GM21529 (cell line): ENCODE results near the gene PRSS38.
"Not testable (repeated sequence)": the region's sequence is repeated elsewhere in the genome, so short reads cannot be mapped to it uniquely, and the experiment has no call there.

Experiments
- ATAC-seq: cut with Tn5 transposase; IDR thresholded peaks from one replicate; pipeline ENCODE4 v1.9.1; 2021; ENCODE audit not compliant: unreplicated experiment

PRSS38 gene

GRCh38 chr1:227838181-227838580 lies 22.7 kb downstream of the PRSS38 start:
- ATAC-seq, result no peak

- ATAC-seq, result no peak
These were observed 25.6 kb downstream of the PRSS38 start for GRCh38 chr1:227841096-227841495.

GRCh38 chr1:227844320-227845146 lies 29.1 kb downstream of the PRSS38 start:
- ATAC-seq, result no peak

- no peak for ATAC-seq
These were observed 29.6 kb downstream of the PRSS38 start for GRCh38 chr1:227845147-227845458.

GRCh38 chr1:227845519-227845918 lies 30.0 kb downstream of the PRSS38 start:
- ATAC-seq, result no peak

- ATAC-seq, result no peak
These were observed 30.9 kb downstream of the PRSS38 start for GRCh38 chr1:227846265-227846858.

GRCh38 chr1:227847046-227847445 lies 31.6 kb downstream of the PRSS38 start:
- not testable (repeated sequence) for ATAC-seq

GRCh38 chr1:227848430-227848932 lies 33.0 kb downstream of the PRSS38 start:
- no peak for ATAC-seq

- ATAC-seq, result no peak
These were observed 33.8 kb downstream of the PRSS38 start for GRCh38 chr1:227849251-227849650.

- no peak for ATAC-seq
These were observed 38.7 kb downstream of the PRSS38 start for GRCh38 chr1:227854189-227854588.

GRCh38 chr1:227855687-227856086 lies 40.2 kb downstream of the PRSS38 start:
- ATAC-seq, result no peak

GRCh38 chr1:227856147-227856858 lies 40.8 kb downstream of the PRSS38 start:
- ATAC-seq, result no peak

GRCh38 chr1:227864882-227865281 lies 49.4 kb downstream of the PRSS38 start:
- ATAC-seq, result no peak

- ATAC-seq, result no peak
These were observed 53.9 kb downstream of the PRSS38 start for GRCh38 chr1:227869279-227869842.

GRCh38 chr1:227869851-227870305 lies 54.4 kb downstream of the PRSS38 start:
- ATAC-seq, result no peak

- ATAC-seq, result no peak
These were observed 54.9 kb downstream of the PRSS38 start for GRCh38 chr1:227870366-227870765.

GRCh38 chr1:227871892-227872291 lies 56.4 kb downstream of the PRSS38 start:
- not testable (repeated sequence) for ATAC-seq

GRCh38 chr1:227877810-227878209 lies 62.3 kb downstream of the PRSS38 start:
- ATAC-seq, result not testable (repeated sequence)

- no peak for ATAC-seq
These were observed 65.0 kb downstream of the PRSS38 start for GRCh38 chr1:227880342-227880924.

GRCh38 chr1:227883073-227883520 lies 67.6 kb downstream of the PRSS38 start:
- no peak for ATAC-seq
